Neural progenitor cell (in vitro differentiated cells): ENCODE results near the gene WIZ. TPM values are rescaled to one million over a fixed set of nuclear protein-coding genes. Genes with fewer than 3 reads are reported as not detected.

Experiments used
- DNase-seq: peaks from one replicate; pipeline ENCODE4 v3.0.0-alpha.2; 2016; ENCODE audit warnings: low spot score
- H2AFZ ChIP-seq: fragments of 200-600 bp; sonication (generic); replicated peaks from 2 replicates; pipeline ENCODE4 v1.6.1; 2016; ENCODE audit warnings: antibody characterized with exemption
- H3F3A ChIP-seq: fragments of 200-600 bp; sonication (generic); 2 replicates; pipeline ENCODE4 v1.6.1; 2016; ENCODE audit warnings: antibody characterized with exemption, low read depth
- H3K27ac ChIP-seq: fragments of 200-600 bp; sonication (generic); 2 replicates; pipeline ENCODE4 v1.5.1; 2016; ENCODE audit warnings: mild to moderate bottlenecking
- H3K27me3 ChIP-seq: fragments of 200-600 bp; sonication (generic); 2 replicates; pipeline ENCODE4 v1.6.1; 2016; ENCODE audit warnings: mild to moderate bottlenecking, moderate library complexity
- H3K36me3 ChIP-seq: fragments of 200-600 bp; sonication (generic); 2 replicates; pipeline ENCODE4 v1.5.1; 2016
- H3K4me1 ChIP-seq: fragments of 200-600 bp; sonication (generic); 2 replicates; pipeline ENCODE4 v1.6.1; 2016; ENCODE audit warnings: mixed run types
- H3K4me2 ChIP-seq: fragments of 200-600 bp; sonication (generic); 2 replicates; pipeline ENCODE4 v1.6.1; 2016
- H3K4me3 ChIP-seq: fragments of 200-600 bp; sonication (generic); 2 replicates; pipeline ENCODE4 v1.5.1; 2016
- H3K79me2 ChIP-seq: fragments of 200-600 bp; sonication (generic); 2 replicates; pipeline ENCODE4 v1.6.1; 2016; ENCODE audit warnings: low read depth
- H3K9ac ChIP-seq: fragments of 200-600 bp; sonication (generic); 2 replicates; pipeline ENCODE4 v1.6.1; 2016
- H3K9me3 ChIP-seq: fragments of 200-600 bp; sonication (generic); 2 replicates; pipeline ENCODE4 v1.5.1; 2016; ENCODE audit warnings: low read depth
- H4K20me1 ChIP-seq: fragments of 200-600 bp; sonication (generic); 2 replicates; pipeline ENCODE4 v1.6.1; 2016; ENCODE audit warnings: low read depth
- H3K27ac Mint-ChIP-seq: 3 replicates; pipeline ENCODE4 v1.8.0; 2021; ENCODE audit warnings: mixed read lengths
- H3K27me3 Mint-ChIP-seq: 2 replicates; pipeline ENCODE4 v1.8.0; 2022; ENCODE audit warnings: low read depth, mild to moderate bottlenecking, inconsistent platforms, moderate library complexity, mixed read lengths; ENCODE audit not compliant: insufficient read depth
- H3K36me3 Mint-ChIP-seq: 3 replicates; pipeline ENCODE4 v1.8.0; 2021; ENCODE audit warnings: mixed read lengths
- H3K4me1 Mint-ChIP-seq: 3 replicates; pipeline ENCODE4 v1.8.0; 2021; ENCODE audit warnings: mixed read lengths
- H3K4me3 Mint-ChIP-seq: 3 replicates; pipeline ENCODE4 v1.8.0; 2021; ENCODE audit warnings: mild to moderate bottlenecking, moderate library complexity, mixed read lengths
- H3K9me3 Mint-ChIP-seq: 3 replicates; pipeline ENCODE4 v1.8.0; 2020; ENCODE audit warnings: mixed read lengths
- CTCF ChIP-seq: fragments of 200-600 bp; sonication (generic); IDR thresholded peaks from 2 replicates; pipeline ENCODE4 v1.5.1; 2017; ENCODE audit warnings: antibody characterized with exemption, mild to moderate bottlenecking
- EZH2 ChIP-seq: fragments of 200-600 bp; sonication (generic); IDR thresholded peaks from 2 replicates; pipeline ENCODE4 v1.6.1; 2017; ENCODE audit warnings: antibody characterized with exemption, mild to moderate bottlenecking, moderate library complexity
- EZH2phosphoT487 ChIP-seq: fragments of 200-600 bp; sonication (generic); IDR thresholded peaks from 2 replicates; pipeline ENCODE4 v1.6.1; 2017; ENCODE audit warnings: antibody characterized with exemption
- total RNA-seq: library from RNA; depleted of rRNA; stranded (reverse); fragments of >200 nt; gene quantifications from 2 replicates; pipeline ENCODE4 v1.2.3, GENCODE V29; 2015; ENCODE audit warnings: low replicate concordance

Gene WIZ
- total RNA-seq, 1 donor from 2014 or later: 9.1 TPM

GRCh38 chr19:15398501-15399233 lies 51.1 kb downstream of the WIZ start:
- no peaks in the 10 kb centered on the region for H3K27me3 ChIP-seq
- Mint-ChIP-seq H3K27ac (no peak overlapping the region), H3K9me3 (no peaks in the 10 kb centered on the region), H3K4me1 (no peaks in the 10 kb centered on the region), H3K4me3 (no peak overlapping the region), H3K27me3 (peaks cover 8% of the 10 kb centered on the region), H3K36me3 (peaks cover 32% of the 10 kb centered on the region)
- H3K36me3 ChIP-seq: no peaks in the 10 kb centered on the region
- TF ChIP-seq EZH2phosphoT487 (no peak), CTCF (no peak), EZH2 (no peak)
- DNase-seq: no peak
- H3K4me2 ChIP-seq: no peak overlapping the region
- peaks cover 63% of the 10 kb centered on the region for H3K79me2 ChIP-seq
- H3K4me1 ChIP-seq: no peaks in the 10 kb centered on the region
- H4K20me1 ChIP-seq: peaks cover 53% of the 10 kb centered on the region
- H3K27ac ChIP-seq: no peak overlapping the region
- no peak overlapping the region for H3K9ac ChIP-seq
- peaks cover 8% of the 10 kb centered on the region for H3F3A ChIP-seq
- H3K9me3 ChIP-seq: no peaks in the 10 kb centered on the region
- H2AFZ ChIP-seq: no peak overlapping the region
- no peak overlapping the region for H3K4me3 ChIP-seq

GRCh38 chr19:15397782-15398181 lies 52.0 kb downstream of the WIZ start:
- H3F3A ChIP-seq: peaks cover 8% of the 10 kb centered on the region
- H3K27ac ChIP-seq: no peak overlapping the region
- H3K27ac Mint-ChIP-seq: peak overlapping the region; percentile 19
- H3K27me3 Mint-ChIP-seq: peaks cover 8% of the 10 kb centered on the region
- no peak overlapping the region for H3K4me3 Mint-ChIP-seq
- H3K4me1 Mint-ChIP-seq: no peaks in the 10 kb centered on the region
- no peak overlapping the region for H3K4me3 ChIP-seq
- TF ChIP-seq CTCF: no peak
- TF ChIP-seq EZH2phosphoT487: no peak
- no peak for TF ChIP-seq EZH2
- no peak for DNase-seq
- peaks cover 8% of the 10 kb centered on the region for H3K36me3 ChIP-seq
- H3K79me2 ChIP-seq: peaks cover 60% of the 10 kb centered on the region
- no peak overlapping the region for H3K4me2 ChIP-seq
- no peaks in the 10 kb centered on the region for H3K9me3 Mint-ChIP-seq
- no peaks in the 10 kb centered on the region for H3K4me1 ChIP-seq
- peaks cover 40% of the 10 kb centered on the region for H3K36me3 Mint-ChIP-seq
- H2AFZ ChIP-seq: no peak overlapping the region
- H3K9me3 ChIP-seq: no peaks in the 10 kb centered on the region
- H3K27me3 ChIP-seq: no peaks in the 10 kb centered on the region
- peaks cover 50% of the 10 kb centered on the region for H4K20me1 ChIP-seq
- no peak overlapping the region for H3K9ac ChIP-seq

- Mint-ChIP-seq H3K27ac (peak overlapping the region; percentile 19), H3K27me3 (peaks cover 8% of the 10 kb centered on the region), H3K9me3 (no peaks in the 10 kb centered on the region), H3K4me1 (no peaks in the 10 kb centered on the region), H3K36me3 (peaks cover 40% of the 10 kb centered on the region), H3K4me3 (no peak overlapping the region)
- Histone ChIP-seq H3K79me2 (peaks cover 59% of the 10 kb centered on the region), H3K4me3 (no peak overlapping the region), H3K4me1 (no peaks in the 10 kb centered on the region), H3K9ac (no peak overlapping the region), H3K9me3 (no peaks in the 10 kb centered on the region), H3K27me3 (no peaks in the 10 kb centered on the region), H2AFZ (no peak overlapping the region), H3F3A (peaks cover 8% of the 10 kb centered on the region), H3K4me2 (no peak overlapping the region), H3K36me3 (peaks cover 8% of the 10 kb centered on the region), H3K27ac (no peak overlapping the region), H4K20me1 (peaks cover 45% of the 10 kb centered on the region)
- no peak for DNase-seq
- TF ChIP-seq EZH2phosphoT487 (no peak), EZH2 (no peak), CTCF (no peak)
Observed at GRCh38 chr19:15397236-15397635, 52.5 kb downstream of the WIZ start.
